Caco-2 (cell line): Measurements from ENCODE around the gene WDFY2. TPM values are rescaled to one million over a fixed set of nuclear protein-coding genes. Genes with fewer than 3 reads are reported as not detected.
"Not testable (repeated sequence)": the region's sequence is repeated elsewhere in the genome, so short reads cannot be mapped to it uniquely, and the experiment has no call there.

Experiments
- BruUV-seq: library from RNA; stranded (reverse); fragments of 400-500 nt; replicated peaks from 2 replicates; lab custom pipeline; 2021; lab: Mats Ljungman, UMichigan
- CTCF ChIA-PET: fragments of 300-600 bp; sonication (Branson Sonifier 250); formaldehyde crosslinking; loops from one replicate; lab custom pipeline; 2022; ENCODE audit warnings: antibody characterized with exemption; lab: Charles Lee
- POLR2A ChIA-PET: fragments of 300-600 bp; sonication (Branson Sonifier 250); formaldehyde crosslinking; loops from one replicate; lab custom pipeline; 2022; ENCODE audit warnings: antibody characterized with exemption; lab: Charles Lee
- DNase-seq, 2 experiments: peaks; one replicate each; pipeline versions ENCODE4 v3.0.0 to v3.0.0-alpha.2; 2020 to 2022
- H3K27me3 ChIP-seq: replicated peaks from 2 replicates; pipeline ENCODE4 v1.6.0; 2011; ENCODE audit warnings: low read length; ENCODE audit not compliant: control insufficient read depth, insufficient read depth
- H3K36me3 ChIP-seq: 2 replicates; pipeline ENCODE4 v1.5.1; 2011; ENCODE audit warnings: low read length; ENCODE audit not compliant: control insufficient read depth, insufficient read depth
- H3K4me1 ChIP-seq: fragments of 250-450 bp; sonication (Bioruptor Pico); 2 replicates; pipeline ENCODE4 v1.5.1; 2020; ENCODE audit warnings: mild to moderate bottlenecking
- H3K4me3 ChIP-seq: 2 replicates; pipeline ENCODE4 v1.5.1; 2011; ENCODE audit warnings: low read depth, mild to moderate bottlenecking, control low read depth, low read length
- H3K9me3 ChIP-seq: fragments of 250-450 bp; sonication (Bioruptor Pico); 2 replicates; pipeline ENCODE4 v1.5.1; 2020; ENCODE audit warnings: mild to moderate bottlenecking, moderate library complexity
- H3K27ac Mint-ChIP-seq: one replicate; pipeline ENCODE4 v1.8.0; 2022; ENCODE audit warnings: mixed read lengths; ENCODE audit not compliant: unreplicated experiment
- H3K27me3 Mint-ChIP-seq: one replicate; pipeline ENCODE4 v1.8.0; 2022; ENCODE audit warnings: mixed read lengths; ENCODE audit not compliant: insufficient read depth, unreplicated experiment
- H3K36me3 Mint-ChIP-seq: one replicate; pipeline ENCODE4 v1.8.0; 2022; ENCODE audit warnings: mild to moderate bottlenecking, mixed read lengths; ENCODE audit not compliant: insufficient read depth, unreplicated experiment
- H3K4me1 Mint-ChIP-seq: one replicate; pipeline ENCODE4 v1.8.0; 2022; ENCODE audit warnings: low read depth, mixed read lengths; ENCODE audit not compliant: unreplicated experiment
- H3K4me3 Mint-ChIP-seq: one replicate; pipeline ENCODE4 v1.8.0; 2022; ENCODE audit warnings: mild to moderate bottlenecking, moderate library complexity, mixed read lengths; ENCODE audit not compliant: unreplicated experiment
- H3K9me3 Mint-ChIP-seq: one replicate; pipeline ENCODE4 v1.8.0; 2022; ENCODE audit warnings: mixed read lengths; ENCODE audit not compliant: unreplicated experiment
- intact Hi-C: fragments of 100-400 bp; cut with micrococcal nuclease; formaldehyde crosslinking; loops from one replicate; pipeline ENCODE4 v1.10.0; 2022; ENCODE audit not compliant: unreplicated experiment
- total RNA-seq: library from RNA; stranded (reverse); gene quantifications from 2 replicates; pipeline ENCODE4 v1.2.3, GENCODE V29; 2022
- TF ChIP-seq, protein P1 (sequence below), 2 experiments: fragments of 200-600 bp in 1 of 2; IDR thresholded peaks; 1 replicate in 1 of 2; 2 replicates in 1 of 2; pipeline versions ENCODE4 v1.5.1 to v1.8.0; 2011 to 2022; ENCODE audit warnings: antibody characterized with exemption in 1 of 2, control low read depth in 1 of 2, inconsistent platforms in 1 of 2, low read depth in 1 of 2, low read length in 1 of 2, mild to moderate bottlenecking in 1 of 2, moderate library complexity in 1 of 2; ENCODE audit not compliant: insufficient read depth in 1 of 2, severe bottlenecking in 1 of 2, unreplicated experiment in 1 of 2

WDFY2 gene
- total RNA-seq, 1 experiment from 2014 or later = 9.2 TPM

- H3K4me3 Mint-ChIP-seq = no peak overlapping the region
- H3K4me1 Mint-ChIP-seq = peaks cover under 1% of the 10 kb centered on the region
- TF ChIP-seq, protein P1, sequence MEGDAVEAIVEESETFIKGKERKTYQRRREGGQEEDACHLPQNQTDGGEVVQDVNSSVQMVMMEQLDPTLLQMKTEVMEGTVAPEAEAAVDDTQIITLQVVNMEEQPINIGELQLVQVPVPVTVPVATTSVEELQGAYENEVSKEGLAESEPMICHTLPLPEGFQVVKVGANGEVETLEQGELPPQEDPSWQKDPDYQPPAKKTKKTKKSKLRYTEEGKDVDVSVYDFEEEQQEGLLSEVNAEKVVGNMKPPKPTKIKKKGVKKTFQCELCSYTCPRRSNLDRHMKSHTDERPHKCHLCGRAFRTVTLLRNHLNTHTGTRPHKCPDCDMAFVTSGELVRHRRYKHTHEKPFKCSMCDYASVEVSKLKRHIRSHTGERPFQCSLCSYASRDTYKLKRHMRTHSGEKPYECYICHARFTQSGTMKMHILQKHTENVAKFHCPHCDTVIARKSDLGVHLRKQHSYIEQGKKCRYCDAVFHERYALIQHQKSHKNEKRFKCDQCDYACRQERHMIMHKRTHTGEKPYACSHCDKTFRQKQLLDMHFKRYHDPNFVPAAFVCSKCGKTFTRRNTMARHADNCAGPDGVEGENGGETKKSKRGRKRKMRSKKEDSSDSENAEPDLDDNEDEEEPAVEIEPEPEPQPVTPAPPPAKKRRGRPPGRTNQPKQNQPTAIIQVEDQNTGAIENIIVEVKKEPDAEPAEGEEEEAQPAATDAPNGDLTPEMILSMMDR (IDR thresholded peaks at IDR 0.05; ENCODE audit: insufficient read depth in 1 of 2, low read depth in 1 of 2, low read length in 1 of 2, severe bottlenecking in 1 of 2, unreplicated experiment in 1 of 2) = no peak
- Histone ChIP-seq H3K36me3 (no peaks in the 10 kb centered on the region), H3K9me3 (no peaks in the 10 kb centered on the region), H3K27me3 (no peaks in the 10 kb centered on the region), H3K4me1 (peaks cover 10% of the 10 kb centered on the region), H3K4me3 (no peak overlapping the region)
- H3K27ac Mint-ChIP-seq = no peak overlapping the region
- peak in 1 of 2 experiments; percentile 20 for DNase-seq
- POLR2A ChIA-PET = no interaction called here
- BruUV-seq = no TSS peak
- CTCF ChIA-PET = interaction anchor here (0.6 kb wide), 1 partner anchor 206 kb away, joined by 3 read pairs; no protein-coding TSS in a partner anchor
- intact Hi-C loops = loop anchor here (2.0 to 5.0 kb wide), 2 partner anchors 140 to 191 kb away; no protein-coding TSS in a partner anchor
- no peaks in the 10 kb centered on the region for H3K27me3 Mint-ChIP-seq
- H3K36me3 Mint-ChIP-seq = no peaks in the 10 kb centered on the region
- no peaks in the 10 kb centered on the region for H3K9me3 Mint-ChIP-seq
Measured at GRCh38 chr13:51590971-51591627, 6.8 kb downstream of the WDFY2 start.

- H3K9me3 Mint-ChIP-seq, DNase-seq, H3K27me3 Mint-ChIP-seq, H3K9me3 ChIP-seq, BruUV-seq, H3K27me3 ChIP-seq, POLR2A ChIA-PET, H3K36me3 ChIP-seq, H3K4me1 Mint-ChIP-seq, H3K4me3 ChIP-seq, CTCF ChIA-PET, H3K36me3 Mint-ChIP-seq, H3K4me3 Mint-ChIP-seq, H3K27ac Mint-ChIP-seq: not testable (repeated sequence)
- intact Hi-C loops = loop anchor here (2.0 to 5.0 kb wide), 2 partner anchors 139 to 190 kb away; no protein-coding TSS in a partner anchor
- H3K4me1 ChIP-seq = peaks cover 17% of the 10 kb centered on the region
Measured at GRCh38 chr13:51591938-51592337, 7.7 kb downstream of the WDFY2 start.

DNA sequence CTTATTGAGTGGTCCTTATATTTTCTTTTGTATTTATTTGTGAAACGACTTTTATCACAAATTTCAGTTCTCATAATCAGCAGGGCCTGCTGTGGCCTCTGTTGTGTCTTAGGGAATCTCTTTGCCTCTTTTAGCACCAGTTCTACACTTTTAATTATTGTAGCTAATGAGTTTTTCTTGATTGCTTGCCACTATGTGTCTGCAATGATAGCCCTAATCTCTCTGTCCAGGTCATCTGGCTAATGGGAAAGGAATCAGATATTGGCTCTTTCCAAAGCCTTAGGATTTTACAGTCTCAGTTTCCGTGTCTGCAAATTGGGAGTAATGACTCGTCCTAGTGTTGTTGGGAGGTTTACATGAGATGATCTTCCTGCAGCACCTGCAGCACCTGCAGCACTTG, 10.2 kb downstream of the WDFY2 start:
- intact Hi-C loops = loop anchor here (5.0 kb wide), 1 partner anchor 188 kb away; no protein-coding TSS in a partner anchor
- H3K4me3 Mint-ChIP-seq = no peak overlapping the region
- CTCF ChIA-PET = no interaction called here
- Histone ChIP-seq H3K4me3 (no peak overlapping the region), H3K9me3 (no peaks in the 10 kb centered on the region), H3K4me1 (peaks cover 17% of the 10 kb centered on the region), H3K36me3 (no peaks in the 10 kb centered on the region), H3K27me3 (no peaks in the 10 kb centered on the region)
- no peak overlapping the region for H3K27ac Mint-ChIP-seq
- no peaks in the 10 kb centered on the region for H3K27me3 Mint-ChIP-seq
- TF ChIP-seq, protein P1 (IDR thresholded peaks at IDR 0.05; ENCODE audit: insufficient read depth in 1 of 2, low read depth in 1 of 2, low read length in 1 of 2, severe bottlenecking in 1 of 2, unreplicated experiment in 1 of 2) = no peak
- peaks cover 8% of the 10 kb centered on the region for H3K4me1 Mint-ChIP-seq
- POLR2A ChIA-PET = no interaction called here
- no peaks in the 10 kb centered on the region for H3K36me3 Mint-ChIP-seq
- no TSS peak for BruUV-seq
- H3K9me3 Mint-ChIP-seq = no peaks in the 10 kb centered on the region
- no peak for DNase-seq
